Measurements from ENCODE around the gene CACUL1. TPM values are rescaled to one million over a fixed set of nuclear protein-coding genes. Genes with fewer than 3 reads are reported as not detected.
"Not testable (repeated sequence)": the region's sequence is repeated elsewhere in the genome, so short reads cannot be mapped to it uniquely, and the experiment has no call there.

CACUL1 gene
- total RNA-seq (2014; rRNA removed; shearing (Covaris generic)) = 19.7 and 31.0 TPM in 2 replicates

GRCh38 chr10:118754556-118755423, at the start of gene CACUL1:
Gene CACUL1, minus strand, starts transcription at chr10:118754970. Its CDS starts 208 bp downstream, at chr10:118754762.
- no peaks in the 10 kb centered on the region for H3K36me3 ChIP-seq (replicated peaks; ENCODE audit: control insufficient read depth, insufficient read depth, low read length)
- H3K27me3 ChIP-seq (ENCODE audit: control insufficient read depth, insufficient read depth, low read length) = no peaks in the 10 kb centered on the region
- DNase-seq = peak; percentile 99
- peak within 1 kb of the TSS; percentile 90 for H3K4me3 ChIP-seq (ENCODE audit: insufficient read depth, low read depth, low read length)

- DNase-seq = no peak
- Histone ChIP-seq H3K27me3 (ENCODE audit: control insufficient read depth, insufficient read depth, low read length) (no peaks in the 10 kb centered on the region), H3K36me3 (replicated peaks; ENCODE audit: control insufficient read depth, insufficient read depth, low read length) (no peaks in the 10 kb centered on the region), H3K4me3 (ENCODE audit: insufficient read depth, low read depth, low read length) (no peak overlapping the region)
These were observed 49.5 kb upstream of the CACUL1 start for GRCh38 chr10:118804262-118804773.

- Histone ChIP-seq H3K4me3 (ENCODE audit: insufficient read depth, low read depth, low read length) (no peak overlapping the region), H3K36me3 (replicated peaks; ENCODE audit: control insufficient read depth, insufficient read depth, low read length) (no peaks in the 10 kb centered on the region), H3K27me3 (ENCODE audit: control insufficient read depth, insufficient read depth, low read length) (no peaks in the 10 kb centered on the region)
- DNase-seq = no peak
These were observed 47.5 kb upstream of the CACUL1 start for GRCh38 chr10:118802126-118802793.

GRCh38 chr10:118800920-118801319, 46.1 kb upstream of the CACUL1 start:
- no peaks in the 10 kb centered on the region for H3K27me3 ChIP-seq (ENCODE audit: control insufficient read depth, insufficient read depth, low read length)
- no peak overlapping the region for H3K4me3 ChIP-seq (ENCODE audit: insufficient read depth, low read depth, low read length)
- H3K36me3 ChIP-seq (replicated peaks; ENCODE audit: control insufficient read depth, insufficient read depth, low read length) = no peaks in the 10 kb centered on the region
- no peak for DNase-seq

GRCh38 chr10:118799777-118800176, 45.0 kb upstream of the CACUL1 start:
- no peak for DNase-seq
- Histone ChIP-seq H3K27me3 (ENCODE audit: control insufficient read depth, insufficient read depth, low read length) (no peaks in the 10 kb centered on the region), H3K36me3 (replicated peaks; ENCODE audit: control insufficient read depth, insufficient read depth, low read length) (no peaks in the 10 kb centered on the region), H3K4me3 (ENCODE audit: insufficient read depth, low read depth, low read length) (no peak overlapping the region)

- Histone ChIP-seq H3K4me3 (ENCODE audit: insufficient read depth, low read depth, low read length) (no peak overlapping the region), H3K36me3 (replicated peaks; ENCODE audit: control insufficient read depth, insufficient read depth, low read length) (no peaks in the 10 kb centered on the region), H3K27me3 (ENCODE audit: control insufficient read depth, insufficient read depth, low read length) (no peaks in the 10 kb centered on the region)
- no peak for DNase-seq
These were observed 43.5 kb upstream of the CACUL1 start for GRCh38 chr10:118798231-118798662.

- not testable (repeated sequence) for H3K4me3 ChIP-seq (ENCODE audit: insufficient read depth, low read depth, low read length); H3K36me3 ChIP-seq (replicated peaks; ENCODE audit: control insufficient read depth, insufficient read depth, low read length); DNase-seq; H3K27me3 ChIP-seq (ENCODE audit: control insufficient read depth, insufficient read depth, low read length)
These were observed 40.2 kb upstream of the CACUL1 start for GRCh38 chr10:118794971-118795370.

GRCh38 chr10:118793545-118793944, 38.8 kb upstream of the CACUL1 start:
- H3K27me3 ChIP-seq (ENCODE audit: control insufficient read depth, insufficient read depth, low read length) = no peaks in the 10 kb centered on the region

GRCh38 chr10:118792526-118792925, 37.8 kb upstream of the CACUL1 start:
- DNase-seq = no peak

More at GRCh38 chr10:118793545-118793944, 38.8 kb upstream of the CACUL1 start:
- H3K36me3 ChIP-seq (replicated peaks; ENCODE audit: control insufficient read depth, insufficient read depth, low read length) = no peaks in the 10 kb centered on the region
- H3K4me3 ChIP-seq (ENCODE audit: insufficient read depth, low read depth, low read length) = no peak overlapping the region
- DNase-seq = no peak

GRCh38 chr10:118790058-118790457, 35.3 kb upstream of the CACUL1 start:
- no peak for DNase-seq
- no peak overlapping the region for H3K4me3 ChIP-seq (ENCODE audit: insufficient read depth, low read depth, low read length)

More at GRCh38 chr10:118792526-118792925, 37.8 kb upstream of the CACUL1 start:
- Histone ChIP-seq H3K27me3 (ENCODE audit: control insufficient read depth, insufficient read depth, low read length) (no peaks in the 10 kb centered on the region), H3K36me3 (replicated peaks; ENCODE audit: control insufficient read depth, insufficient read depth, low read length) (no peaks in the 10 kb centered on the region), H3K4me3 (ENCODE audit: insufficient read depth, low read depth, low read length) (no peak overlapping the region)

GRCh38 chr10:118785551-118785950, 30.8 kb upstream of the CACUL1 start:
- H3K4me3 ChIP-seq (ENCODE audit: insufficient read depth, low read depth, low read length) = no peak overlapping the region
- H3K27me3 ChIP-seq (ENCODE audit: control insufficient read depth, insufficient read depth, low read length) = no peaks in the 10 kb centered on the region
- no peaks in the 10 kb centered on the region for H3K36me3 ChIP-seq (replicated peaks; ENCODE audit: control insufficient read depth, insufficient read depth, low read length)
- DNase-seq = no peak

More at GRCh38 chr10:118790058-118790457, 35.3 kb upstream of the CACUL1 start:
- no peaks in the 10 kb centered on the region for H3K27me3 ChIP-seq (ENCODE audit: control insufficient read depth, insufficient read depth, low read length)
- no peaks in the 10 kb centered on the region for H3K36me3 ChIP-seq (replicated peaks; ENCODE audit: control insufficient read depth, insufficient read depth, low read length)

GRCh38 chr10:118783776-118784545, 29.2 kb upstream of the CACUL1 start:
- Histone ChIP-seq H3K36me3 (replicated peaks; ENCODE audit: control insufficient read depth, insufficient read depth, low read length) (no peaks in the 10 kb centered on the region), H3K27me3 (ENCODE audit: control insufficient read depth, insufficient read depth, low read length) (no peaks in the 10 kb centered on the region), H3K4me3 (ENCODE audit: insufficient read depth, low read depth, low read length) (no peak overlapping the region)
- no peak for DNase-seq

GRCh38 chr10:118782916-118783465, 28.2 kb upstream of the CACUL1 start:
- H3K27me3 ChIP-seq (ENCODE audit: control insufficient read depth, insufficient read depth, low read length); H3K36me3 ChIP-seq (replicated peaks; ENCODE audit: control insufficient read depth, insufficient read depth, low read length); DNase-seq; H3K4me3 ChIP-seq (ENCODE audit: insufficient read depth, low read depth, low read length): not testable (repeated sequence)

- Histone ChIP-seq H3K27me3 (ENCODE audit: control insufficient read depth, insufficient read depth, low read length) (no peaks in the 10 kb centered on the region), H3K36me3 (replicated peaks; ENCODE audit: control insufficient read depth, insufficient read depth, low read length) (no peaks in the 10 kb centered on the region), H3K4me3 (ENCODE audit: insufficient read depth, low read depth, low read length) (no peak overlapping the region)
- DNase-seq = no peak
These were observed 26.8 kb upstream of the CACUL1 start for GRCh38 chr10:118781541-118781940.
